DOHH2 (cell line): ENCODE results near the gene SMPD1.

Experiments used
- H3F3A ChIP-seq: fragments of 200-600 bp; sonication (generic), shearing (Covaris generic); 2 replicates; pipeline ENCODE4 v1.6.0; 2016; ENCODE audit warnings: antibody characterized with exemption, mild to moderate bottlenecking; ENCODE audit not compliant: control insufficient read depth, insufficient read depth
- H3K27ac ChIP-seq: fragments of 200-600 bp; sonication (generic); 2 replicates; pipeline ENCODE4 v1.5.1; 2014; ENCODE audit warnings: low read depth, mild to moderate bottlenecking, low read length, moderate library complexity
- H3K27me3 ChIP-seq: fragments of 200-600 bp; sonication (generic); 2 replicates; pipeline ENCODE4 v1.6.1; 2014; ENCODE audit warnings: mild to moderate bottlenecking, low read length, mixed read lengths; ENCODE audit not compliant: control insufficient read depth
- H3K36me3 ChIP-seq: fragments of 200-600 bp; sonication (generic); 2 replicates; pipeline ENCODE4 v1.6.1; 2014; ENCODE audit warnings: mild to moderate bottlenecking, low read length, moderate library complexity, mixed read lengths; ENCODE audit not compliant: control insufficient read depth
- H3K4me1 ChIP-seq: fragments of 200-600 bp; sonication (generic); 2 replicates; pipeline ENCODE4 v1.6.1; 2014; ENCODE audit warnings: mild to moderate bottlenecking, low read length, mixed read lengths; ENCODE audit not compliant: control insufficient read depth
- H3K4me2 ChIP-seq: fragments of 200-600 bp; sonication (generic); 2 replicates; pipeline ENCODE4 v1.6.0; 2014; ENCODE audit warnings: mild to moderate bottlenecking, low read length, moderate library complexity
- H3K4me3 ChIP-seq: fragments of 200-600 bp; sonication (generic); 2 replicates; pipeline ENCODE4 v1.5.1; 2014; ENCODE audit warnings: mild to moderate bottlenecking, low read length, mixed read lengths
- H3K79me2 ChIP-seq: fragments of 200-600 bp; sonication (generic); 2 replicates; pipeline ENCODE4 v1.6.1; 2014; ENCODE audit warnings: mild to moderate bottlenecking, low read length, mixed read lengths; ENCODE audit not compliant: control insufficient read depth
- H3K9me2 ChIP-seq: fragments of 200-600 bp; sonication (generic); replicated peaks from 2 replicates; pipeline ENCODE4 v1.6.1; 2014; ENCODE audit warnings: mild to moderate bottlenecking, low read length, mixed read lengths; ENCODE audit not compliant: control insufficient read depth
- H3K9me3 ChIP-seq: fragments of 200-600 bp; sonication (generic); 2 replicates; pipeline ENCODE4 v1.6.1; 2014; ENCODE audit warnings: antibody characterized with exemption, low read length, mixed read lengths; ENCODE audit not compliant: control insufficient read depth, insufficient read depth
- H4K20me1 ChIP-seq: fragments of 200-600 bp; sonication (generic); 2 replicates; pipeline ENCODE4 v1.6.0; 2014; ENCODE audit warnings: low read depth, mild to moderate bottlenecking, antibody characterized with exemption, low read length, moderate library complexity; ENCODE audit not compliant: control insufficient read depth, insufficient read depth
- EZH2phosphoT487 ChIP-seq: fragments of 200-600 bp; sonication (generic); IDR thresholded peaks from 2 replicates; pipeline ENCODE4 v1.6.1; 2017; ENCODE audit warnings: borderline replicate concordance, mild to moderate bottlenecking, antibody characterized with exemption, low read length, moderate library complexity, mixed read lengths
- TF ChIP-seq, protein P1 (sequence below): fragments of 200-600 bp; sonication (generic); IDR thresholded peaks from one replicate; pipeline ENCODE4 v1.5.1; 2014; ENCODE audit warnings: antibody characterized with exemption, mild to moderate bottlenecking, low read depth, low read length; ENCODE audit not compliant: poor library complexity, severe bottlenecking

The SMPD1 gene

DNA sequence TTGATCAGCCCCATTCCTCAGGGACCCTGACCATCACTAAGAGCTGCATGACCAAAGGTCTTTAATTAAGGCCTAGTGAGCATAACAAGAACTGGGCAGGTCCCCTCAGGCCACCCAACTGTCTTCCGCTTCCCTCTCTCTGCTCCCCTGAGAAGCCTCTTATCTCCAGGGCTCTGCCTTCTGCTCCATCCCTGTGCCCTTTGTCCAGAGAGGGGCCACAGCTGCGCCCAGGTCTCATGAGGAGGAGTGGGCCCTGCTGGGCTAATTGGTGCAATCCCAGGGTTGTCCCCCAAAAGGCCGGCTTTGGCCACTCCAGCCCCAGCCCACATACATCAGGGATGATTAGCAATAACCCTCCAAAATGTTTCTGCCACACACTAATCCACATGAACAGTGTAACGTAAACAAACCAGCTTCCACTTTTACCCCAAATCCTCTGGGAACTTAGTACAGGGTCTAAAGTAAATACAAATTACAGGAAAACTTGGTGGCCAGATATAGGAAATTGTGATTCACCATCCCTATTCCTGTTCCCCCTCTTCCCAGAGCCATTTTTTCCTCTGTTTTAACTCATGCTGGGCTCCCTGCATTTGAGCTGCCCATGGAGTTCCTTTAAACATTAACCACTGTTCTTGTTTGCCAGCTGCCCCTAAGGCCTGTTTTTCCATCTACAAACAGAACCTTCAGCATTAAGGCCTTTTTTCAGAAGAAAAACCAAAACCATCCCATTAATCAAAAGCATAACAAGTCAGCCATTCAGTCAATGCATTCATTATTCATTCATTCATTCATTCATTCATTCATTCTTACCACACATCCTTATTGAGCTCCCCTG lies 35.4 kb upstream of the SMPD1 start:
- TF ChIP-seq, protein P1, sequence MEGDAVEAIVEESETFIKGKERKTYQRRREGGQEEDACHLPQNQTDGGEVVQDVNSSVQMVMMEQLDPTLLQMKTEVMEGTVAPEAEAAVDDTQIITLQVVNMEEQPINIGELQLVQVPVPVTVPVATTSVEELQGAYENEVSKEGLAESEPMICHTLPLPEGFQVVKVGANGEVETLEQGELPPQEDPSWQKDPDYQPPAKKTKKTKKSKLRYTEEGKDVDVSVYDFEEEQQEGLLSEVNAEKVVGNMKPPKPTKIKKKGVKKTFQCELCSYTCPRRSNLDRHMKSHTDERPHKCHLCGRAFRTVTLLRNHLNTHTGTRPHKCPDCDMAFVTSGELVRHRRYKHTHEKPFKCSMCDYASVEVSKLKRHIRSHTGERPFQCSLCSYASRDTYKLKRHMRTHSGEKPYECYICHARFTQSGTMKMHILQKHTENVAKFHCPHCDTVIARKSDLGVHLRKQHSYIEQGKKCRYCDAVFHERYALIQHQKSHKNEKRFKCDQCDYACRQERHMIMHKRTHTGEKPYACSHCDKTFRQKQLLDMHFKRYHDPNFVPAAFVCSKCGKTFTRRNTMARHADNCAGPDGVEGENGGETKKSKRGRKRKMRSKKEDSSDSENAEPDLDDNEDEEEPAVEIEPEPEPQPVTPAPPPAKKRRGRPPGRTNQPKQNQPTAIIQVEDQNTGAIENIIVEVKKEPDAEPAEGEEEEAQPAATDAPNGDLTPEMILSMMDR: no peak
- TF ChIP-seq EZH2phosphoT487: no peak
- Histone ChIP-seq H3K27me3 (0 out of 2 replicates have a peak, but pooled peaks cover 5% of the 10 kb centered on the region), H3F3A (no peaks in the 10 kb centered on the region), H3K4me3 (no peak overlapping the region), H3K9me3 (no peaks in the 10 kb centered on the region), H3K4me1 (0 out of 2 replicates have a peak, but pooled peaks cover 2% of the 10 kb centered on the region), H3K79me2 (no peaks in the 10 kb centered on the region), H3K4me2 (no peak overlapping the region), H3K27ac (no peak overlapping the region), H3K36me3 (no peaks in the 10 kb centered on the region), H3K9me2 (no peaks in the 10 kb centered on the region), H4K20me1 (no peaks in the 10 kb centered on the region)

DNA sequence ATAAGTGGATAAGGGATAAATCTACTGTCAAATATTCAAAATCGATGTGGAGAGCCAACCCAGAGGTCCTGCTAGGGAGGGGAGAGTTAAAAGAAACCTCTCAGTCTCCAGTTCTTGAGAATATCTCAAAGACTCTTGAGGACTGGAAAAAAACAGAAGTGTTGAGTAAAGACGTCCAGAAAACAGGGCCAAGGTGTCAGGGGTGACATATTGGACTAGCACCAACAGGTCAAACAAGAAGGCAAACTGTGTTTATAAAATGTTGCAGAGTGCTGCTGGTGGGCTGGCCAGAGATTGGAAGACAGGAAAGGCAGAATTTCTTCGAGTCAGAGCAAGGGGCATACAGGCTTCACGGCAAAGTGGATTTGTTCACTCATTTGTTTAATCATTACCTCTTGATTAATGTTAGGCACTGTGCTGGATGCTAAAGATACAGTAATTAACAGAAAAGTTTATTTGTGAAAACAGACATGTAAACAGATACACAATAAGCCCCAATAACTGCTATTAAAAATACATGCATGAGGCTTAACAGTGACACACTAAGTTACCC lies 33.7 kb upstream of the SMPD1 start:
- no peak for TF ChIP-seq EZH2phosphoT487
- TF ChIP-seq, protein P1: no peak
- H3K27ac ChIP-seq: no peak overlapping the region
- no peaks in the 10 kb centered on the region for H3K79me2 ChIP-seq
- no peaks in the 10 kb centered on the region for H3K9me3 ChIP-seq
- H4K20me1 ChIP-seq: no peaks in the 10 kb centered on the region
- H3K27me3 ChIP-seq: 0 out of 2 replicates have a peak, but pooled peaks cover 4% of the 10 kb centered on the region
- no peaks in the 10 kb centered on the region for H3K36me3 ChIP-seq
- 0 out of 2 replicates have a peak, but pooled peaks cover 2% of the 10 kb centered on the region for H3K4me1 ChIP-seq
- no peaks in the 10 kb centered on the region for H3K9me2 ChIP-seq
- no peak overlapping the region for H3K4me2 ChIP-seq
- no peak overlapping the region for H3K4me3 ChIP-seq
- H3F3A ChIP-seq: no peaks in the 10 kb centered on the region

DNA sequence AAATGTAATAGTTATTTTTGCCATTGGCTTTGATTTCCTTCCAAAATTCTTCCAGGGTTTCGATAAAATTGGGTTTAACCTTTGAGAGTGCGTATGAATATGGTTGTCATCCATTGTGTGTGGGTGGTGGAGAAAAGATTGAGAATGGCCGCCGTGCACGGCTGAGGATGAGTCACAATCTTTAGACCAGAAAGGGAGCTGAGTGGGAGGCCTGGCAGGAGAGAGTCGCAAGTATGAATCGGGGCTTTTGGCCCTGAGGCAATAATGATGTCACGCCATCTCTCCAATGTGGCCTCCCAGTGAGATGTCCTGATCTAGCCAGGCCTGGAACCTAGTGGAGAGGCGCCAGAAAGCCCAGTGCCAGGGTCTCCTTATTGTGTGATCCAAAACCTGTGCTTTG lies 33.1 kb upstream of the SMPD1 start:
- H4K20me1 ChIP-seq: no peaks in the 10 kb centered on the region
- H3F3A ChIP-seq: no peaks in the 10 kb centered on the region
- H3K79me2 ChIP-seq: no peaks in the 10 kb centered on the region
- no peaks in the 10 kb centered on the region for H3K36me3 ChIP-seq
- H3K4me2 ChIP-seq: no peak overlapping the region
- H3K9me2 ChIP-seq: no peaks in the 10 kb centered on the region
- H3K4me3 ChIP-seq: no peak overlapping the region
- H3K27ac ChIP-seq: no peak overlapping the region
- TF ChIP-seq, protein P1: no peak
- no peak for TF ChIP-seq EZH2phosphoT487
- no peaks in the 10 kb centered on the region for H3K9me3 ChIP-seq
- 0 out of 2 replicates have a peak, but pooled peaks cover 2% of the 10 kb centered on the region for H3K4me1 ChIP-seq
- no peaks in the 10 kb centered on the region for H3K27me3 ChIP-seq
